Measurements from ENCODE around the gene CDC123.
"Not testable (repeated sequence)": the region's sequence is repeated elsewhere in the genome, so short reads cannot be mapped to it uniquely, and the experiment has no call there.

CDC123 gene

DNA sequence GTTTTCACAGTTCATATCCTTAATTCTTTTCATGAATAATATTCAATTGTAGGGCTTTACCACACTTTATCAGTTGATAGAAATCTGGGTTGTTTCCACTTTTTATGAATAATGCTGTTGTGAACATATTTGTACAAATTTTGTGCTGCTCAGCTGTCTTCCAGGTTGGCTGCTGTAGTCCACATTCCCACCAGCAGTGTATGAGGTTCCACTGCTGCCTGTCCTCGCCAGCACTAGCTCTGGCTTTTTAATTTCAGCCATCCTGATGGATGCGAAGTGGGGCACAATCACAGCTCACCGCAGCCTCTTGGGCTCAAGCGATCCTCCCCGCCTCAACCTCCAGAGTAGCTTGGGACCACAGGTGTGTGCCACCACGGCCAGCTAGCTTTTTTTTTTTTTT is 33.1 kb upstream of the CDC123 start:
- ChIA-PET CTCF (no interaction called here), POLR2A (no interaction called here)
- TF ChIP-seq, protein P1, sequence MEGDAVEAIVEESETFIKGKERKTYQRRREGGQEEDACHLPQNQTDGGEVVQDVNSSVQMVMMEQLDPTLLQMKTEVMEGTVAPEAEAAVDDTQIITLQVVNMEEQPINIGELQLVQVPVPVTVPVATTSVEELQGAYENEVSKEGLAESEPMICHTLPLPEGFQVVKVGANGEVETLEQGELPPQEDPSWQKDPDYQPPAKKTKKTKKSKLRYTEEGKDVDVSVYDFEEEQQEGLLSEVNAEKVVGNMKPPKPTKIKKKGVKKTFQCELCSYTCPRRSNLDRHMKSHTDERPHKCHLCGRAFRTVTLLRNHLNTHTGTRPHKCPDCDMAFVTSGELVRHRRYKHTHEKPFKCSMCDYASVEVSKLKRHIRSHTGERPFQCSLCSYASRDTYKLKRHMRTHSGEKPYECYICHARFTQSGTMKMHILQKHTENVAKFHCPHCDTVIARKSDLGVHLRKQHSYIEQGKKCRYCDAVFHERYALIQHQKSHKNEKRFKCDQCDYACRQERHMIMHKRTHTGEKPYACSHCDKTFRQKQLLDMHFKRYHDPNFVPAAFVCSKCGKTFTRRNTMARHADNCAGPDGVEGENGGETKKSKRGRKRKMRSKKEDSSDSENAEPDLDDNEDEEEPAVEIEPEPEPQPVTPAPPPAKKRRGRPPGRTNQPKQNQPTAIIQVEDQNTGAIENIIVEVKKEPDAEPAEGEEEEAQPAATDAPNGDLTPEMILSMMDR (IDR thresholded peaks at IDR 0.05; ENCODE audit: control extremely low read depth, extremely low read depth, low read depth, missing control alignments), result no peak
- no peak for DNase-seq (ENCODE audit: extremely low spot score)

DNA sequence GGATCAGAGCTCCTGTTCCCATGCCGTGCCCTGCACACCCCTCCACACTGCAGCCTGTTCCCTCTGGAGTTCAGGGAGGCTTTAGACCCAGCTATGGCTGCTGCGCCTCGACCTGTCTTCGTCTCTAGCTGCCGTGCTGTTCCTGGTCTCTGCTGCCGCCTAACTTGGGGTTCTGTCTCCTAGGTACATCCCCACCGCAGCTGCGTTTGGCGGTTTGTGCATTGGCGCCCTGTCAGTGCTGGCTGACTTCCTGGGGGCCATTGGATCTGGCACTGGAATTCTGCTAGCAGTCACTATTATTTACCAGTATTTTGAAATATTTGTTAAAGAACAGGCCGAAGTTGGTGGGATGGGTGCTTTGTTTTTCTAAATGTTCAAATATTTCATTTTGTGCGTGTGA is 31.9 kb upstream of the CDC123 start:
- ChIA-PET CTCF (no interaction called here), POLR2A (interaction anchor here (0.7 kb wide), 1 partner anchor 32 kb away, joined by 3 read pairs; no protein-coding TSS in a partner anchor)
- no peak for DNase-seq (ENCODE audit: extremely low spot score)
- TF ChIP-seq, protein P1 (IDR thresholded peaks at IDR 0.05; ENCODE audit: control extremely low read depth, extremely low read depth, low read depth, missing control alignments), result no peak

- ChIA-PET CTCF (no interaction called here), POLR2A (no interaction called here)
- TF ChIP-seq, protein P1 (IDR thresholded peaks at IDR 0.05; ENCODE audit: control extremely low read depth, extremely low read depth, low read depth, missing control alignments), result no peak
- DNase-seq (ENCODE audit: extremely low spot score), result no peak
Measured at GRCh38 chr10:12165036-12165435, 31.0 kb upstream of the CDC123 start.

DNA sequence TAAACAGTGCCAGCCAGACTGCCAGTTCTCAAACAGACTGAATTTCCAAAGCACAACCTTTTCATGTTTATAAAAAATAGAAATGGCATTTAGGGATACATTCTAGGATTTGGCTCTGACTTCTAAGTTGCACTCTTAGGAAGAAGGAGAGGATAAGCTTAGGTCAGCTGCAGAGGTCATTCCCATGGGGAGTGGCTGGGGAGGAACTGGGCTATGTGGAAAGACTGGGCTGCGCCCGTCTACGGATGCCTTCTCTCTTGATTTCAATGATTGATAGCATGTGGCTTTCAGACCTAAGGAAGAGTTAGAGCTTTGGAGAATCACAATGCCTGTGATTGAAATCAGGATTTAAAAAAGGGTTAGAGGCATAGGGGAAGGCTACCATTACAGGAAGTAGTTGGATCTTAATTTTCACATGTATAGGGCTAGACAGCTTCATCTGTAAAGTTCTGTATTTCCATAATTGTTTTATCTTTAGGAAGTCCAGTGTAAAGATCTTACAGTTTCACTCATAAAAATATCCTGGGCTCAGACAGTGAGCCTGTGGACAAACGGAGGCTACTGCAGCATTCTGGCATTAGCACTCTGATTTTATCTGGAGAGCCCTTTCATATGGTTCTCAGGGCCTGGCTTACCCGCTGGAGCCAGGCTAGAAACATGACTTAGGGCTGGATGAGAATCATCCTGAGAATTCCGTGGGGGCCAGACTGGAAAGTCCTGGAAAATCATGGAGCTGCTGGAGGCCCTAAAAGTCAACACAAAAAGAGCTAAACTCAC is 29.8 kb upstream of the CDC123 start:
- TF ChIP-seq, protein P1 (IDR thresholded peaks at IDR 0.05; ENCODE audit: control extremely low read depth, extremely low read depth, low read depth, missing control alignments), result no peak
- DNase-seq (ENCODE audit: extremely low spot score), result no peak
- POLR2A ChIA-PET, result no interaction called here
- CTCF ChIA-PET, result interaction anchor here (1.4 to 2.1 kb wide), 3 partner anchors 16 to 48 kb away, joined by 3 to 5 read pairs (median 4); no protein-coding TSS in a partner anchor

- CTCF ChIA-PET; POLR2A ChIA-PET; DNase-seq (ENCODE audit: extremely low spot score): not testable (repeated sequence)
Measured at GRCh38 chr10:12171512-12171911, 24.5 kb upstream of the CDC123 start.

DNA sequence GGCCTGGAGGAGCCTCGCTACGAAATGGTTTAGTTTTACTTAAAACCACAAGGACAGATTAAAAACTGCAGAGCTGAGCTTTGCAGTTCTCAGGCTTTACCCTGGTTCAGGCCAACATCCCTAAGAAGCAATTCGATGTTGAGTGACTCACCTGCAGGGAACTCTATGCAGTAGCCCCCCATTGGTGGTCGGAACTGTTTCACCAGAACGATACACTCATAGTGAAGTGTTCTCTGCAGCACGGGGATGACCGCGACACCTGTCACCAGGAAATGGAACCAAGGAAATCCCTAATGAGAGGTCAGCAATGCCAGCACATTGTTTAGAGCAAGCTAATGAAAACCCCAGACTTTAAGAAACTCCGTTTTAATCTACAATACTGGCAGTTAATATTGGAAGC is 18.3 kb upstream of the CDC123 start:
- DNase-seq (ENCODE audit: extremely low spot score), result no peak
- POLR2A ChIA-PET, result no interaction called here
- TF ChIP-seq, protein P1 (IDR thresholded peaks at IDR 0.05; ENCODE audit: control extremely low read depth, extremely low read depth, low read depth, missing control alignments), result no peak
- CTCF ChIA-PET, result interaction anchor here (1.0 kb wide), 1 partner anchor 10 kb away, joined by 3 read pairs; no protein-coding TSS in a partner anchor

GRCh38 chr10:12179606-12180170 is 16.3 kb upstream of the CDC123 start:
- CTCF ChIA-PET, result interaction anchor here (1.0 to 1.9 kb wide), 5 partner anchors 10 to 531 kb away, joined by 4 to 5 read pairs (median 4); partner anchors contain the start of genes CDC123 and NUDT5
- POLR2A ChIA-PET, result no interaction called here
- DNase-seq (ENCODE audit: extremely low spot score), result no peak
- TF ChIP-seq, protein P1 (IDR thresholded peaks at IDR 0.05; ENCODE audit: control extremely low read depth, extremely low read depth, low read depth, missing control alignments), result no peak
